Stomach smooth muscle (tissue), 2 donors: Measurements from ENCODE around the gene AFAP1L1.

Experiments
- H3K27ac ChIP-seq: one replicate; pipeline ENCODE4 v1.7.0; 2013; ENCODE audit warnings: mild to moderate bottlenecking, low read length, inconsistent platforms
- H3K27me3 ChIP-seq, 2 donors: one replicate each; pipeline ENCODE4 v1.7.0; 2013; ENCODE audit warnings: low read length in 2 of 2; ENCODE audit not compliant: insufficient read depth in 2 of 2, control insufficient read depth in 1 of 2
- H3K36me3 ChIP-seq, 2 donors: one replicate each; pipeline ENCODE4 v1.7.0; 2013; ENCODE audit warnings: low read length in 2 of 2; ENCODE audit not compliant: control insufficient read depth in 2 of 2, insufficient read depth in 2 of 2
- H3K4me1 ChIP-seq: one replicate; pipeline ENCODE4 v1.7.0; 2013; ENCODE audit warnings: low read length; ENCODE audit not compliant: control insufficient read depth, insufficient read depth
- H3K4me3 ChIP-seq, 2 donors: one replicate each; pipeline ENCODE4 v1.7.0; 2013; ENCODE audit warnings: low read length in 2 of 2
- H3K9ac ChIP-seq, 2 donors: one replicate each; pipeline ENCODE4 v1.7.0; 2013; ENCODE audit warnings: low read length in 2 of 2, mild to moderate bottlenecking in 1 of 2
- H3K9me3 ChIP-seq, 2 donors: one replicate each; pipeline ENCODE4 v1.7.0; 2013; ENCODE audit warnings: low read length in 2 of 2; ENCODE audit not compliant: control insufficient read depth in 2 of 2
- donor health status: healthy.
- donor health status: Pancreatic carcinoma.

Gene AFAP1L1

GRCh38 chr5:149274939-149275338, 3.3 kb downstream of the AFAP1L1 start:
- Histone ChIP-seq H3K36me3 (no peaks in the 10 kb centered on the region), H3K9me3 (no peaks in the 10 kb centered on the region), H3K4me3 (no peak overlapping the region), H3K27ac (no peak overlapping the region), H3K27me3 (no peaks in the 10 kb centered on the region), H3K4me1 (peaks cover 11% of the 10 kb centered on the region), H3K9ac (no peak overlapping the region)

GRCh38 chr5:149277801-149278200, 6.1 kb downstream of the AFAP1L1 start:
- Histone ChIP-seq H3K4me1 (no peaks in the 10 kb centered on the region), H3K27ac (no peak overlapping the region), H3K9ac (no peak overlapping the region), H3K36me3 (no peaks in the 10 kb centered on the region), H3K27me3 (no peaks in the 10 kb centered on the region), H3K9me3 (no peaks in the 10 kb centered on the region), H3K4me3 (no peak overlapping the region)

- no peaks in the 10 kb centered on the region for H3K9me3 ChIP-seq
- H3K4me3 ChIP-seq: no peak overlapping the region
- H3K27ac ChIP-seq: no peak overlapping the region
- no peak overlapping the region for H3K9ac ChIP-seq
- H3K4me1 ChIP-seq: no peaks in the 10 kb centered on the region
- H3K27me3 ChIP-seq: no peaks in the 10 kb centered on the region
- no peaks in the 10 kb centered on the region for H3K36me3 ChIP-seq
Measured at GRCh38 chr5:149278451-149279210, 7.0 kb downstream of the AFAP1L1 start.

- Histone ChIP-seq H3K4me1 (no peaks in the 10 kb centered on the region), H3K36me3 (no peaks in the 10 kb centered on the region), H3K4me3 (no peak overlapping the region), H3K9me3 (no peaks in the 10 kb centered on the region), H3K9ac (no peak overlapping the region), H3K27me3 (no peaks in the 10 kb centered on the region), H3K27ac (no peak overlapping the region)
Measured at GRCh38 chr5:149279661-149280060, 8.0 kb downstream of the AFAP1L1 start.

GRCh38 chr5:149280124-149280523, 8.5 kb downstream of the AFAP1L1 start:
- Histone ChIP-seq H3K27ac (no peak overlapping the region), H3K4me3 (no peak overlapping the region), H3K9me3 (no peaks in the 10 kb centered on the region), H3K9ac (no peak overlapping the region), H3K4me1 (no peaks in the 10 kb centered on the region), H3K36me3 (no peaks in the 10 kb centered on the region), H3K27me3 (no peaks in the 10 kb centered on the region)

GRCh38 chr5:149280802-149281201, 9.1 kb downstream of the AFAP1L1 start:
- H3K4me1 ChIP-seq: no peaks in the 10 kb centered on the region
- no peaks in the 10 kb centered on the region for H3K36me3 ChIP-seq

GRCh38 chr5:149282027-149282965, 10.6 kb downstream of the AFAP1L1 start:
- Histone ChIP-seq H3K27ac (no peak overlapping the region), H3K4me3 (no peak overlapping the region), H3K36me3 (no peaks in the 10 kb centered on the region), H3K9me3 (no peaks in the 10 kb centered on the region), H3K9ac (no peak overlapping the region), H3K27me3 (no peaks in the 10 kb centered on the region), H3K4me1 (no peaks in the 10 kb centered on the region)

More at GRCh38 chr5:149280802-149281201, 9.1 kb downstream of the AFAP1L1 start:
- no peak overlapping the region for H3K4me3 ChIP-seq
- no peak overlapping the region for H3K27ac ChIP-seq
- no peak overlapping the region for H3K9ac ChIP-seq
- no peaks in the 10 kb centered on the region for H3K9me3 ChIP-seq
- no peaks in the 10 kb centered on the region for H3K27me3 ChIP-seq

- no peak overlapping the region for H3K9ac ChIP-seq
- H3K4me3 ChIP-seq: no peak overlapping the region
- no peaks in the 10 kb centered on the region for H3K36me3 ChIP-seq
- H3K27ac ChIP-seq: no peak overlapping the region
- no peaks in the 10 kb centered on the region for H3K9me3 ChIP-seq
- H3K27me3 ChIP-seq: no peaks in the 10 kb centered on the region
- H3K4me1 ChIP-seq: no peaks in the 10 kb centered on the region
Measured at GRCh38 chr5:149282966-149283332, 11.3 kb downstream of the AFAP1L1 start.

GRCh38 chr5:149283626-149284480, 12.2 kb downstream of the AFAP1L1 start:
- Histone ChIP-seq H3K9ac (no peak overlapping the region), H3K4me1 (peaks cover 4% of the 10 kb centered on the region), H3K27me3 (no peaks in the 10 kb centered on the region), H3K36me3 (no peaks in the 10 kb centered on the region), H3K4me3 (no peak overlapping the region), H3K27ac (no peak overlapping the region), H3K9me3 (no peaks in the 10 kb centered on the region)

GRCh38 chr5:149284501-149284900, 12.8 kb downstream of the AFAP1L1 start:
- no peak overlapping the region for H3K4me3 ChIP-seq
- no peaks in the 10 kb centered on the region for H3K36me3 ChIP-seq
- no peak overlapping the region for H3K27ac ChIP-seq
- H3K9ac ChIP-seq: no peak overlapping the region
- H3K4me1 ChIP-seq: peaks cover 9% of the 10 kb centered on the region
- no peaks in the 10 kb centered on the region for H3K9me3 ChIP-seq
- no peaks in the 10 kb centered on the region for H3K27me3 ChIP-seq
